ENCODE results near the gene SORCS2.

DNA sequence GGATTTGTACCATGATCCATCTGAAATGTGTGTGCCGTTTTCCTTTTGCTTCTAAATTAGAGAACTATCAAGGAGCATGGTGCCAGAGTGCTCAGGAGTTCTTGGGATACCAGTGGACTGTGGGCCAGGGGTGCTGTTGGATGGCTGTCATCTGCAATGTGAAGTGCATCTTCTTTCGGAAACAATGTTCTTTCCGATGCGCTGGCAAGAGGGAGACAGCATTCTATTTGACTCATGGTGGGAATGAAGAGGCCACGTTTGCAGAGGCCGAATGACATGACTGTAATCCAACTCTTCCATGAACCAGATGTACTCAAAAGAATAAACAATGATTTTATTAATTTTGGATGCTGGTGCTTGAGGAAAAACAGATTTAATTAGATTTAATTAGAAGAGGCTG is 45.5 kb downstream of the SORCS2 start:
- TF ChIP-seq, protein P1, sequence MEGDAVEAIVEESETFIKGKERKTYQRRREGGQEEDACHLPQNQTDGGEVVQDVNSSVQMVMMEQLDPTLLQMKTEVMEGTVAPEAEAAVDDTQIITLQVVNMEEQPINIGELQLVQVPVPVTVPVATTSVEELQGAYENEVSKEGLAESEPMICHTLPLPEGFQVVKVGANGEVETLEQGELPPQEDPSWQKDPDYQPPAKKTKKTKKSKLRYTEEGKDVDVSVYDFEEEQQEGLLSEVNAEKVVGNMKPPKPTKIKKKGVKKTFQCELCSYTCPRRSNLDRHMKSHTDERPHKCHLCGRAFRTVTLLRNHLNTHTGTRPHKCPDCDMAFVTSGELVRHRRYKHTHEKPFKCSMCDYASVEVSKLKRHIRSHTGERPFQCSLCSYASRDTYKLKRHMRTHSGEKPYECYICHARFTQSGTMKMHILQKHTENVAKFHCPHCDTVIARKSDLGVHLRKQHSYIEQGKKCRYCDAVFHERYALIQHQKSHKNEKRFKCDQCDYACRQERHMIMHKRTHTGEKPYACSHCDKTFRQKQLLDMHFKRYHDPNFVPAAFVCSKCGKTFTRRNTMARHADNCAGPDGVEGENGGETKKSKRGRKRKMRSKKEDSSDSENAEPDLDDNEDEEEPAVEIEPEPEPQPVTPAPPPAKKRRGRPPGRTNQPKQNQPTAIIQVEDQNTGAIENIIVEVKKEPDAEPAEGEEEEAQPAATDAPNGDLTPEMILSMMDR (conservative IDR thresholded peaks at IDR 0.05; ENCODE audit: low read length): no peak
- no peak for TF ChIP-seq EZH2phosphoT487 (IDR thresholded peaks at IDR 0.05; ENCODE audit: borderline replicate concordance, low read depth, low read length)

Data from OCI-LY7 (cell line).